Activated gamma-delta T cell (primary cell): Measurements from ENCODE around the gene IQCK.

Experiments used
- DNase-seq: peaks from one replicate; lab custom pipeline; 2025; lab: John Stamatoyannopoulos, UW

Gene IQCK

DNA sequence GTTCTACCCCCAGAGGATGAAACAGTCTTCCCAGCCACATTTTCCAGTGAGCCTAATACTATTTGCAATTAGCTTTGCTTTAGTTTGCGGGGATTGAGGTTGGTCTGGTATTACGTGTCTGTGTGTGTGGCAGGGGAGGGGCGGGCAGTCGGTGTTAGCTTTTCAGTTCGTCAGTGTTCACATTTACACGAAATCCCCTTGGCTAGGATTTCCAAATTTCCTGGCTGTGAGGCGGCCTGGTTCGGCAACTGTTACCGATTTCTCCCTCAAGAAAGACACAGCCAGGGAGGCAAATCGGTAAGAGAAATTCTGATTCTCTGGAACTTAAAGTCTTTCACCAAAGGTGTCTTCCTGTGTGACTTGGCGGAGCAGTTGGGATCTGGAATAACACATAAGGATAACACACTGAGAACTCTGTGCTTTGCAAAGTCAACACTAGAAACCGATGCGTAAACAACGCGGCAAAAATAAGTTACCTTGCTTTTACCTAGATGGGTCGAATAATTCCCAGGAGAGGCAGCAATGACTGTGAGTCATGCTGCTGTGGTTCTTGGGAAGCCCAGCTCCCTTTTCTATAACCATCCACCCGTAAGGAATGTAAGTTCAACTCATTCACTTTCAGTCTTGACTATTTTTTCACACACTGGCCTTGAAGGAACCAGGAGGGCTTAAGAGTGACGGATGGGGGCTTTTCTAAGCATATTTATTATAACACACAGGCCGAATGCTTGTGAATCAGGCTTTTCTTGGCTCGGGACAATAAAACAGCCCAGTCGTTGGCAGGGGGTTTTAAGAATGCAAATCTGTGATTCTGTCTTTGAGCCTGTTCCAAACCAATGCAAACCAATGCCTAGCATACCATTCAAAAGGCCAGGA is 142.3 kb downstream of the IQCK start:
- no peak for DNase-seq

DNA sequence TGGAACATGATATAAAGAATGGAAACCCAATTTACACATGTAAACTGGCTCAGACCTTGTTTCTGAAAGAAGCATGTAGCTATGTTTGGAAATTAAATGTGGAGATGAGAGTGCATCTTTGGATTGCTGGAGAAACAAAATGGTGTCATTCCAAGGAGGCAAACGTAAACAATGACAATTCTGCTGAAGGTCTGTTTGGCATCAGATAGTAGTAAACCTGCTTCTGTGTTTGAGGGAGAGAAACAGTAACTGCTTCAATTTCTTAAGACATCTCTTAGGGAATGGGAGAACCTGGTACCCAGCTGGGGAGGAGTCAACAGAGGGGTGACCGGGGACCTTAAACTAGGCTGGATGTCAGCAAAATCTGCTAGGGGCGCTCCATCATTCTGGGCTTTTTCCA is 143.1 kb downstream of the IQCK start:
- no peak for DNase-seq

DNA sequence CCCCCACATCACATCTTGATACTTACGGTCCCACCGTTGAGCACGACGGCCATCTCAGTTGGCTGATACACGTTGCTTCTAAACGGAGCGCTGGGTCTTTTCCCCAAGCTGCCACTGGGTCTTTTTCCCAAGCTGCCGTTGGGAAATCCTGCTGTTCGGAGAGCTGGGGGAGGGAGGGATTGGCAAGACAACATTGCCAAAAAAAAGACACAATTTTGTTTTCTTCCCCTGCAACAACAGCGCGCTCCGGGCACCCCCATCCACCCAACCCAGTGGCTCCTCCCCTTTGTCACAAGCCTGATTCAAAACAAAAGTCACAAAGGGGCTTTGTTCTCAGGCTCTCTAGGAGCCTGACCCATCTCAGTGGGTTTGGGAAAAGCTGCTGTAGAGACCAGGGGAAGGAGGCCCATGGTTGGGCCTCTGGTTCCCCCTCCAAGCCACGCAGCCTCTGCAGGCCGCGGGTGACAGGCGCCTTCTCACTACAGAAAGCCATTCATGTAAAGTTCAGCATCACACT is 143.8 kb downstream of the IQCK start:
- no peak for DNase-seq

GRCh38 chr16:19863990-19864389 is 145.9 kb downstream of the IQCK start:
- DNase-seq: no peak

GRCh38 chr16:19864566-19864965 is 146.5 kb downstream of the IQCK start:
- no peak for DNase-seq

DNA sequence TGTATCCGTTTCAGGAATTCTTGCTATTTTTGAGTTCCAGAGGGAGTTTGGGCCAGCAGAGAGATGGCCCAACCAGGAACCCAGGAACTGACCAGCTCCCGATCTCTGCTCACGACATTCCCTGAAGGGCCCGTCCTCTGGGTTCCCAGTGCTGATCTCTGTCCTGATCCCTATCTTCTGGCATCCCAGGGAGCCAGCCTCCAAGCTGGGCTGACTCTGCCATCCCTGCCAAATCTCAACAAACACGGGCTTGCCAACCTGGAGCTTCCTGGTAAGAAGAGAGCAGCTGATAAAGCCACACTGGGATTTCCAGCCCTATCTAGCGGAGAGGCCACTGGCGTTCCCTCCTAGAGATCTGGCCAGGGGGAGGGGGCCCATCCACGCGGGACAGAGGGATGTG is 150.3 kb downstream of the IQCK start:
- no peak for DNase-seq

GRCh38 chr16:19871721-19872120 is 153.7 kb downstream of the IQCK start:
- DNase-seq: no peak

DNA sequence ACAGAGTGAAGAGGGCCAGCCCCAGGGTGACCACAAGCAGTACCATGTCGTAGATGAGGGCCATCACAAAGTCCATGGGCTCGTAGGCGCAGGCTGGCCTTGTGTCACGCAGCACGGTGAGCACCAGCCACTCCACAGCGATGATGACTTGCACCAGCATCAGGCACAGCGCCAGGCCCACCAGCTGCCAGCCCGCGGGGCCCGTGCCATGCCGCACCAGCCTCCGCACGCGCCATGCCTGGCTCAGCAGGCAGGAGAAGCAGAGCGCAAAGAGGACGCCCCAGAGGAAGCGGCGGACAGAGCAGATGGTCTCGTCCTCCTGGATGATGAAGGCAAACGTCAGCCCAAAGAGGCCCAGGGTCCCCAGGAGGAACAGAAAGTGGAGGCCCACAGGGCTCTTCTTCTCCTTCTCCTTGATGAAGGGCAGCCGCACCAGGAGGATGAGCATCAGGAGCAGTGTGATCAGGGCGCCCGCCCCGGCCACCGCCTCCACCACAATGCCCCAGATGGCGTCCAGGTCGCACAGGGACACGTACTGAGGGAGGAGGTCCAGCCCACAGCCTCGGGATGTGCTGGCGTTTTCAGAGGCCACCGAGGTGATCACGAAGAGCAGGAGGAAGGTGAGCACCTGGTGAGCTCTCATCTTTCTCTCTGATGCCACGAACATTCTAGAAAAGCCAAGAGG is 154.2 kb downstream of the IQCK start:
- no peak for DNase-seq

GRCh38 chr16:19872935-19873334 is 154.9 kb downstream of the IQCK start:
- no peak for DNase-seq

DNA sequence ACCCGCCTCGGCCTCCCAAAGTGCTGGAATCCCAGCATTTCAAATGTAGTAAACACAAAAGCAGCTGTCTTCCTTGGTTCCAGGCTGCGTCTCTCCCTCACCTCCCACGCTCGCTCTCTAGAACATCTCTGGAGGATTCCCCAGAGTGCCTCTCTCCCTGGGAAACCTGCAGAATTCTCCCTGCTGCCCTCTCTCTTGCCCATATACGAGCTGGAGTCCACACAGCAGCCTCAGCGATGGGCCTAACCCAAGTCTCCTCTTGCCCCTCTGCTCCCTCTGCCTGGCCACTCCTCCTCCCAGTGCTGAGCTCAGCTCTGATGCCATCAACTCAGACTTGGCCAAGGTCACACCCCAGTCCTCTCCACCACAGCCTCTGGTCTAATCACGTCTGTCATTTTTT is 156.0 kb downstream of the IQCK start:
- DNase-seq: no peak

GRCh38 chr16:19874851-19875546 is 156.9 kb downstream of the IQCK start:
- no peak for DNase-seq

- DNase-seq: no peak
These were observed 157.8 kb downstream of the IQCK start for GRCh38 chr16:19875900-19876299.

GRCh38 chr16:19876501-19877059 is 158.5 kb downstream of the IQCK start:
- DNase-seq: no peak

GRCh38 chr16:19878757-19879156 is 160.7 kb downstream of the IQCK start:
- no peak for DNase-seq

DNA sequence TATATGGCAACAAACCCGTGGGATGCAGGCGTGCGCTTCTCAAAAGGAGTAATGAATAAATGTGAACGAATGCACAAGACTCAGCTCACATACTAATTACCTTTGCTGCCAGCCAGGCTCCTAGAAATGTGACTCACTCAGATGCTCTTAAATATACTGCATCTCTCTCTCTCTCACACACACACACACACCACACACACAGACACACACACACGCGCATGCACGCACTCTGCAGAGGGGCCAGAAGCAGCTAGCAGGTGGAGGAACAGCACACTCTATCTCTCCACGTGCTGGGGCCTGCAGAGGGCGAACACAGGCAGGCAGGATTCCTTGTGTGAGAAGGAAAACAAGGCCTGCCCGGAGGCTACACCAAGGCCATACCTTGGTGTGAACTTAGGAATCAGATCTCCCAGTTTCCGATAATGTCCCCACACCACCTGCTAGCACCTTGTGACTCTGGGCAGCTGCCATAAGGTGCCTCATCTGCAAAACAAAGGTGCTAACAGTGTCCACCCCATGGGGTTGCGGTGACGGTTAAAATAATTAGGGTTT is 161.2 kb downstream of the IQCK start:
- no peak for DNase-seq

- no peak for DNase-seq
These were observed 163.0 kb downstream of the IQCK start for GRCh38 chr16:19881028-19881427.

DNA sequence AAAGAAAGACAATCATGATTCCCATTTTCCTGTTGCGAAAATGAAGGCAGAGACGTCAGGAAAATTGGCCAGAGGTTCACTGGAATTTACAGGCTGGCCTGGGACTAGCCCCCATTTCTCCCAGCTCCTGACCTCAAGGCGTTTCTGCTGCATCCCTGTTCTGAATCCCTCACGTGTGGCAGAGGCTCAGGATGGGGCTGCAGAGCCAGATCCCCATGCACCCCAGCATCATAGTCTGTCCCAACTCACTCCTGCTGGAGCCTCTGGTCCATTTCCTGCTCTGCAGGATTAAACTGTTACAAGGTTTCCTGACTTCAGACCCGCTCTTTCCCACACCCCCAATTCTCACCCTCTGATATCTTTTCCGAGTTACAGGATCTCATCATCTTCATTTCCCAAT is 163.7 kb downstream of the IQCK start:
- no peak for DNase-seq

GRCh38 chr16:19882186-19882585 is 164.1 kb downstream of the IQCK start:
- DNase-seq: no peak

- DNase-seq: no peak
These were observed 164.6 kb downstream of the IQCK start for GRCh38 chr16:19882646-19883045.

DNA sequence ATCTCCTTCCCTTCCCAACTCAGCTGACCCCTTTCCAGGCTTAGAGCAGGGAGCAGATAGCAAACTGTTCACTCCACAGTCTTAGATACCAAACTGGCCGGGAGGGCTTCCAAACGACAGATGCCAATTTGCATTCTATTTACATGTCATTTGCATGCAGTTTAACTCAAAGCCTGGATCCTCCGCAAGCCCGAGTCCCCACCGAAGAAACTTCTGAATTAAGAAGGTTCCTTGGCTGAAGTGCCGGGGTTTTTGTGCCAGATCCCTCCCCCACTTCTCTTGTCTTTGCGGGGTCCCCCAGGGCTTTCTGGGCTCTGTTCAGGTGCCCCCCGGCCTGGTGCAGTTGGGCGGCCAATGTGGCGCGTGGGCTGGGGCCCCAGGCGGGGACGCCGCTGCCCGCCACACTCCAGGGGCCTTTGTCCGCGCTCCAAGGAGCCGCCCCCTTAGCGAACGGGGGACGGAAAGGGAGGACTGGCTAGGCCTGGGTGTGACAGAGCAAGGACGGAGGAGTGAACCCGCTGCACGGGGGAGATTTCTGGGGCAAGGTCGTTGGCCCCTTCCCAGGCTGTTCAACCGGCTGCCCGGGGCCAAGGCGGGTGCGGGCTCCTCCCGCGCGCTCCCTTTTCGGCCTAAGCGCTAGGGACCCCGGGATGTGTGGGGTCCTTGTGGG is 165.4 kb downstream of the IQCK start:
- DNase-seq: no peak

- no peak for DNase-seq
These were observed 166.0 kb downstream of the IQCK start for GRCh38 chr16:19883966-19884485.
